Measurements from ENCODE around the gene NUBP1. TPM values are rescaled to one million over a fixed set of nuclear protein-coding genes. Genes with fewer than 3 reads are reported as not detected.

The NUBP1 gene
- total RNA-seq, 1 donor from 2014 or later: 18.4 TPM

GRCh38 chr16:10812312-10813098 is 68.9 kb downstream of the NUBP1 start:
- Mint-ChIP-seq H3K4me1 (ENCODE audit: unreplicated experiment) (peaks cover 9% of the 10 kb centered on the region), H3K36me3 (ENCODE audit: low read depth, unreplicated experiment) (peaks cover 7% of the 10 kb centered on the region), H3K4me3 (ENCODE audit: unreplicated experiment) (no peak overlapping the region), H3K27me3 (ENCODE audit: unreplicated experiment) (no peaks in the 10 kb centered on the region), H3K27ac (ENCODE audit: unreplicated experiment) (no peak overlapping the region), H3K9me3 (ENCODE audit: unreplicated experiment) (no peaks in the 10 kb centered on the region)
- no peak for DNase-seq (ENCODE audit: low spot score)
- TF ChIP-seq, protein P1, sequence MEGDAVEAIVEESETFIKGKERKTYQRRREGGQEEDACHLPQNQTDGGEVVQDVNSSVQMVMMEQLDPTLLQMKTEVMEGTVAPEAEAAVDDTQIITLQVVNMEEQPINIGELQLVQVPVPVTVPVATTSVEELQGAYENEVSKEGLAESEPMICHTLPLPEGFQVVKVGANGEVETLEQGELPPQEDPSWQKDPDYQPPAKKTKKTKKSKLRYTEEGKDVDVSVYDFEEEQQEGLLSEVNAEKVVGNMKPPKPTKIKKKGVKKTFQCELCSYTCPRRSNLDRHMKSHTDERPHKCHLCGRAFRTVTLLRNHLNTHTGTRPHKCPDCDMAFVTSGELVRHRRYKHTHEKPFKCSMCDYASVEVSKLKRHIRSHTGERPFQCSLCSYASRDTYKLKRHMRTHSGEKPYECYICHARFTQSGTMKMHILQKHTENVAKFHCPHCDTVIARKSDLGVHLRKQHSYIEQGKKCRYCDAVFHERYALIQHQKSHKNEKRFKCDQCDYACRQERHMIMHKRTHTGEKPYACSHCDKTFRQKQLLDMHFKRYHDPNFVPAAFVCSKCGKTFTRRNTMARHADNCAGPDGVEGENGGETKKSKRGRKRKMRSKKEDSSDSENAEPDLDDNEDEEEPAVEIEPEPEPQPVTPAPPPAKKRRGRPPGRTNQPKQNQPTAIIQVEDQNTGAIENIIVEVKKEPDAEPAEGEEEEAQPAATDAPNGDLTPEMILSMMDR (IDR thresholded peaks at IDR 0.05; ENCODE audit: unreplicated experiment): no peak

DNA sequence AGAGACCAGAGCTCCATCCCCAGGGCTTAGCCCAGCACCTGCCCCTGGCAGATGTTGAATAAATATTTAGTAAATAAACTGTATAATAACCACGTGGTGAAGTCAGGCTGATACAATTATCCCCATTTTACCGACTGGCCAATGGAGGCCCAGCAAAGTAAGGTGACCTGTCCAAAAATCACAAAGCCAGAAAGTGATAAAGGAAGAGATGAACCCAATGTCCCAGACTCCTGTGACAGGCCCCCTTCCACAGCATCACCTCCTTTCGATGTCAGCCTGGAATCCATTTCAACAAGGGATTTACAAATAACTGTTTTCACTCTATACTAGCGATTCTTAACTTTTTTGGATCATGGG is 69.4 kb downstream of the NUBP1 start:
- Mint-ChIP-seq H3K9me3 (ENCODE audit: unreplicated experiment) (no peaks in the 10 kb centered on the region), H3K36me3 (ENCODE audit: low read depth, unreplicated experiment) (peaks cover 4% of the 10 kb centered on the region), H3K4me3 (ENCODE audit: unreplicated experiment) (no peak overlapping the region), H3K27ac (ENCODE audit: unreplicated experiment) (no peak overlapping the region), H3K27me3 (ENCODE audit: unreplicated experiment) (no peaks in the 10 kb centered on the region), H3K4me1 (ENCODE audit: unreplicated experiment) (peaks cover 9% of the 10 kb centered on the region)
- TF ChIP-seq, protein P1 (IDR thresholded peaks at IDR 0.05; ENCODE audit: unreplicated experiment): no peak
- no peak for DNase-seq (ENCODE audit: low spot score)

GRCh38 chr16:10817514-10817913 is 73.9 kb downstream of the NUBP1 start:
- peaks cover 3% of the 10 kb centered on the region for H3K4me1 Mint-ChIP-seq (ENCODE audit: unreplicated experiment)
- no peak for DNase-seq (ENCODE audit: low spot score)
- H3K27ac Mint-ChIP-seq (ENCODE audit: unreplicated experiment): no peak overlapping the region
- TF ChIP-seq, protein P1 (IDR thresholded peaks at IDR 0.05; ENCODE audit: unreplicated experiment): no peak
- H3K27me3 Mint-ChIP-seq (ENCODE audit: unreplicated experiment): peaks cover 2% of the 10 kb centered on the region
- peaks cover 4% of the 10 kb centered on the region for H3K36me3 Mint-ChIP-seq (ENCODE audit: low read depth, unreplicated experiment)
- H3K4me3 Mint-ChIP-seq (ENCODE audit: unreplicated experiment): peak overlapping the region; percentile 70
- no peaks in the 10 kb centered on the region for H3K9me3 Mint-ChIP-seq (ENCODE audit: unreplicated experiment)

GRCh38 chr16:10817963-10818941 is 74.6 kb downstream of the NUBP1 start, which contains the start of gene TVP23A:
TVP23A (minus strand) TSS chr16:10818794; CDS start chr16:10818493, 301 bp downstream.
- no peaks in the 10 kb centered on the region for H3K9me3 Mint-ChIP-seq (ENCODE audit: unreplicated experiment)
- peak; percentile 33 for DNase-seq (ENCODE audit: low spot score)
- TF ChIP-seq, protein P1 (IDR thresholded peaks at IDR 0.05; ENCODE audit: unreplicated experiment): no peak
- H3K27ac Mint-ChIP-seq (ENCODE audit: unreplicated experiment): no peak within 1 kb of the TSS
- H3K4me1 Mint-ChIP-seq (ENCODE audit: unreplicated experiment): peaks cover 3% of the 10 kb centered on the region
- H3K27me3 Mint-ChIP-seq (ENCODE audit: unreplicated experiment): peaks cover 2% of the 10 kb centered on the region
- peak within 1 kb of the TSS; percentile 87 for H3K4me3 Mint-ChIP-seq (ENCODE audit: unreplicated experiment)
- peaks cover 4% of the 10 kb centered on the region for H3K36me3 Mint-ChIP-seq (ENCODE audit: low read depth, unreplicated experiment)

Other genes with a start within 250 kb of the NUBP1 start
- 8.6 TPM for gene EMP2, start 163.2 kb upstream of the NUBP1 start, total RNA-seq (ENCODE audit: unreplicated experiment)
- 0.64 TPM for gene TEKT5, start 48.9 kb upstream of the NUBP1 start, total RNA-seq (ENCODE audit: unreplicated experiment)
- 7.8 TPM for gene TVP23A, start 75.0 kb downstream of the NUBP1 start, total RNA-seq (ENCODE audit: unreplicated experiment)
- gene CIITA, start 133.4 kb downstream of the NUBP1 start, total RNA-seq (ENCODE audit: unreplicated experiment): 0.13 TPM
- 37.9 TPM for gene DEXI, start 198.6 kb downstream of the NUBP1 start, total RNA-seq (ENCODE audit: unreplicated experiment)
- 58.1 TPM for gene CLEC16A, start 200.7 kb downstream of the NUBP1 start, total RNA-seq (ENCODE audit: unreplicated experiment)

Measured in endothelial cell (in vitro differentiated cells).